Astrocyte (in vitro differentiated cells and primary cell): Measurements from ENCODE around the gene INSC. TPM values are rescaled to one million over a fixed set of nuclear protein-coding genes. Genes with fewer than 3 reads are reported as not detected.

Experiments
- DNase-seq: peaks from one replicate; pipeline ENCODE4 v3.0.0-alpha.2; 2010; ENCODE audit warnings: low read depth
- FAIRE-seq: peaks from 2 replicates; lab custom pipeline; 2011; peaks lifted over from hg19 to GRCh38; lab: Jason Lieb, UNC
- H2AFZ ChIP-seq: 2 replicates; pipeline ENCODE4 v1.6.0; 2012; ENCODE audit warnings: low read depth, low read length, inconsistent platforms
- H3K27ac ChIP-seq: 2 replicates; pipeline ENCODE4 v1.5.1; 2011; ENCODE audit warnings: low read depth, low read length, inconsistent platforms
- H3K27me3 ChIP-seq: 2 replicates; pipeline ENCODE4 v1.6.0; 2011; ENCODE audit warnings: low read length, inconsistent platforms; ENCODE audit not compliant: insufficient read depth
- H3K36me3 ChIP-seq: 2 replicates; pipeline ENCODE4 v1.5.1; 2011; ENCODE audit warnings: low read length, inconsistent platforms; ENCODE audit not compliant: insufficient read depth
- H3K4me1 ChIP-seq: 2 replicates; pipeline ENCODE4 v1.5.1; 2011; ENCODE audit warnings: low read length, inconsistent platforms; ENCODE audit not compliant: insufficient read depth
- H3K4me2 ChIP-seq: 2 replicates; pipeline ENCODE4 v1.6.0; 2012; ENCODE audit warnings: low read length, inconsistent platforms
- H3K4me3 ChIP-seq: 2 replicates; pipeline ENCODE4 v1.5.1; 2011; ENCODE audit warnings: low read depth, mild to moderate bottlenecking, low read length, inconsistent platforms; ENCODE audit not compliant: insufficient read depth
- H3K79me2 ChIP-seq: 2 replicates; pipeline ENCODE4 v1.6.0; 2012; ENCODE audit warnings: mild to moderate bottlenecking, low read length, inconsistent platforms; ENCODE audit not compliant: insufficient read depth
- H3K9ac ChIP-seq: 2 replicates; pipeline ENCODE4 v1.6.0; 2012; ENCODE audit warnings: mild to moderate bottlenecking, low read length, inconsistent platforms
- H3K9me3 ChIP-seq: 2 replicates; pipeline ENCODE4 v1.5.1; 2012; ENCODE audit warnings: low read depth, mild to moderate bottlenecking, low read length, inconsistent platforms; ENCODE audit not compliant: insufficient read depth
- H4K20me1 ChIP-seq: 2 replicates; pipeline ENCODE4 v1.6.0; 2012; ENCODE audit warnings: low read length, inconsistent platforms; ENCODE audit not compliant: insufficient read depth
- H3K27ac Mint-ChIP-seq: one replicate; pipeline ENCODE4 v1.8.0; 2021; ENCODE audit warnings: mild to moderate bottlenecking, mixed read lengths; ENCODE audit not compliant: unreplicated experiment
- H3K27me3 Mint-ChIP-seq: one replicate; pipeline ENCODE4 v1.8.0; 2021; ENCODE audit warnings: low read depth, mixed read lengths; ENCODE audit not compliant: unreplicated experiment
- H3K36me3 Mint-ChIP-seq: one replicate; pipeline ENCODE4 v1.8.0; 2021; ENCODE audit warnings: low read depth, mixed read lengths; ENCODE audit not compliant: unreplicated experiment
- H3K4me1 Mint-ChIP-seq: one replicate; pipeline ENCODE4 v1.8.0; 2021; ENCODE audit warnings: low read depth, mixed read lengths; ENCODE audit not compliant: unreplicated experiment
- H3K4me3 Mint-ChIP-seq: one replicate; pipeline ENCODE4 v1.8.0; 2021; ENCODE audit warnings: mild to moderate bottlenecking, moderate library complexity, mixed read lengths; ENCODE audit not compliant: unreplicated experiment
- H3K9me3 Mint-ChIP-seq: one replicate; pipeline ENCODE4 v1.8.0; 2021; ENCODE audit warnings: mild to moderate bottlenecking, mixed read lengths; ENCODE audit not compliant: unreplicated experiment
- CTCF ChIP-seq: IDR thresholded peaks from 2 replicates; pipeline ENCODE4 v1.5.1; 2011; ENCODE audit warnings: low read depth, mild to moderate bottlenecking, inconsistent platforms, low read length, moderate library complexity; ENCODE audit not compliant: insufficient read depth
- EZH2 ChIP-seq: IDR thresholded peaks from 2 replicates; pipeline ENCODE4 v1.6.1; 2012; ENCODE audit warnings: mild to moderate bottlenecking, low read length, inconsistent platforms; ENCODE audit not compliant: insufficient read depth
- total RNA-seq: library from RNA; stranded (reverse); gene quantifications from 2 replicates; pipeline ENCODE4 v1.2.1, GENCODE V29; 2021

The INSC gene
- total RNA-seq, 1 donor from 2014 or later, result not detected

- Mint-ChIP-seq H3K4me1 (peaks cover 11% of the 10 kb centered on the region), H3K36me3 (no peaks in the 10 kb centered on the region), H3K27me3 (peaks cover 5% of the 10 kb centered on the region), H3K27ac (peak overlapping the region; percentile 70), H3K4me3 (no peak overlapping the region), H3K9me3 (no peaks in the 10 kb centered on the region)
- Histone ChIP-seq H3K79me2 (no peaks in the 10 kb centered on the region), H3K27me3 (no peaks in the 10 kb centered on the region), H3K4me1 (peaks cover 15% of the 10 kb centered on the region), H3K9ac (no peak overlapping the region), H3K27ac (no peak overlapping the region), H3K36me3 (no peaks in the 10 kb centered on the region), H3K9me3 (no peaks in the 10 kb centered on the region), H3K4me3 (no peak overlapping the region), H2AFZ (no peak overlapping the region), H4K20me1 (no peaks in the 10 kb centered on the region), H3K4me2 (peak overlapping the region; percentile 2)
- DNase-seq (no peak), FAIRE-seq (no peak)
- TF ChIP-seq CTCF, result no peak
- no peak for TF ChIP-seq EZH2
Measured at GRCh38 chr11:15157606-15158137, 42.9 kb downstream of the INSC start.

- Histone ChIP-seq H3K4me3 (no peak overlapping the region), H3K36me3 (no peaks in the 10 kb centered on the region), H3K9ac (no peak overlapping the region), H3K79me2 (no peaks in the 10 kb centered on the region), H2AFZ (no peak overlapping the region), H3K4me1 (peaks cover 15% of the 10 kb centered on the region), H3K9me3 (no peaks in the 10 kb centered on the region), H3K27ac (no peak overlapping the region), H3K27me3 (no peaks in the 10 kb centered on the region), H3K4me2 (no peak overlapping the region), H4K20me1 (no peaks in the 10 kb centered on the region)
- H3K27ac Mint-ChIP-seq, result no peak overlapping the region
- peak; percentile 50 for FAIRE-seq
- no peak for TF ChIP-seq CTCF
- no peak for TF ChIP-seq EZH2
- H3K4me1 Mint-ChIP-seq, result peaks cover 11% of the 10 kb centered on the region
- H3K9me3 Mint-ChIP-seq, result no peaks in the 10 kb centered on the region
- peaks cover 5% of the 10 kb centered on the region for H3K27me3 Mint-ChIP-seq
- no peaks in the 10 kb centered on the region for H3K36me3 Mint-ChIP-seq
- peak; percentile 52 for DNase-seq
- no peak overlapping the region for H3K4me3 Mint-ChIP-seq
Measured at GRCh38 chr11:15158351-15159015, 43.8 kb downstream of the INSC start.

GRCh38 chr11:15159085-15159484, 44.4 kb downstream of the INSC start:
- DNase-seq (no peak), FAIRE-seq (peak; percentile 41)
- H4K20me1 ChIP-seq, result no peaks in the 10 kb centered on the region
- H3K27ac Mint-ChIP-seq, result no peak overlapping the region
- H3K9me3 ChIP-seq, result no peaks in the 10 kb centered on the region
- H3K27me3 ChIP-seq, result no peaks in the 10 kb centered on the region
- H3K36me3 Mint-ChIP-seq, result no peaks in the 10 kb centered on the region
- H3K4me3 ChIP-seq, result no peak overlapping the region
- no peak for TF ChIP-seq EZH2
- peak; percentile 52 for TF ChIP-seq CTCF
- peaks cover 11% of the 10 kb centered on the region for H3K4me1 Mint-ChIP-seq
- no peak overlapping the region for H3K27ac ChIP-seq
- peaks cover 15% of the 10 kb centered on the region for H3K4me1 ChIP-seq
- H3K27me3 Mint-ChIP-seq, result peaks cover 5% of the 10 kb centered on the region
- H3K79me2 ChIP-seq, result no peaks in the 10 kb centered on the region
- H3K36me3 ChIP-seq, result no peaks in the 10 kb centered on the region
- H3K4me2 ChIP-seq, result no peak overlapping the region
- H3K4me3 Mint-ChIP-seq, result no peak overlapping the region
- no peak overlapping the region for H2AFZ ChIP-seq
- H3K9me3 Mint-ChIP-seq, result no peaks in the 10 kb centered on the region
- H3K9ac ChIP-seq, result no peak overlapping the region
